Activated CD4-positive, alpha-beta T cell treated with anti-CD3 and anti-CD28 coated beads, Interleukin-2, amount 50 U/mL, for 24 hours (primary cell): ENCODE measurements around the gene PTPRZ1.

Source experiments
- DNase-seq, 2 donors: peaks; one replicate each; pipeline ENCODE4 v3.0.0-alpha.2; 2020; ENCODE audit warnings: low read depth in 1 of 2, low spot score in 1 of 2

The PTPRZ1 gene

DNA sequence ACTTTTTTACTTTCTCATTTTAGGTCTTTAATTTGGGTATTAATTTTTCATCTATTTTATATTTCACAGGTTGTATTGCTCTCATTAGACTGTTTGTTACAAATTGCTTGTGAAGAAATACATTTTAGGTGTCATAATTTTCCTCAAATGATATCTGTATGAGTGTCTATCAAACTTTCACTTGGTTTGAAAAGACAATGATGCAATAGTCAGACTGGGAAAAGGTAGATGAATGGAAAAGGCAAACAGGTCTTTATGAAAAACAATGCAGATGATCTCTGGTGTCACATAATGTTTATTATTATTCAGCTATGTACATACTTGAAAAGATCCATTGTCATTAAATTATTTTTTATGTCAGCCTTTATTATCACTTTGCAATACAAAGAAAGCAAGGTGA lies 80.2 kb downstream of the PTPRZ1 start:
- DNase-seq: no peak

GRCh38 chr7:121953601-121954000 lies 80.6 kb downstream of the PTPRZ1 start:
- DNase-seq: no peak

DNA sequence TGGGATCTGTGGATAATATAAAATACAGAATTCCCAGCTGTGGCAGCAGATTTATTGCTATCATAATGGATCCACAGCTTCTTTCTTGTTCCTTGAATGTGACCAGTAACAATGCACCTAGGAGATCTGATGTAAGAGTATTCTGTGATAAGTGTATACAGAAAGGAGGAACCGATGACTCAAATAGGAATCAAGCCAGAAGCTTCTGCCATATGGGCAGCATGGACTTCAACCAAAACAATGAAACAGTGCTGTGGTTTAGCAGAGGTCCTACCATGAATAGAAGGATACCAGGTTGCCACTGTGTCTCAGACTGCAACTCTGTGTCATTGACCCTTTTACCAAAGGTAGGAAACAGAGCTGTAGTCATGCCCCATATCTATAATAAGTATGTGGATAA lies 81.8 kb downstream of the PTPRZ1 start:
- DNase-seq: no peak

GRCh38 chr7:121957626-121958025 lies 84.7 kb downstream of the PTPRZ1 start:
- DNase-seq: no peak

DNA sequence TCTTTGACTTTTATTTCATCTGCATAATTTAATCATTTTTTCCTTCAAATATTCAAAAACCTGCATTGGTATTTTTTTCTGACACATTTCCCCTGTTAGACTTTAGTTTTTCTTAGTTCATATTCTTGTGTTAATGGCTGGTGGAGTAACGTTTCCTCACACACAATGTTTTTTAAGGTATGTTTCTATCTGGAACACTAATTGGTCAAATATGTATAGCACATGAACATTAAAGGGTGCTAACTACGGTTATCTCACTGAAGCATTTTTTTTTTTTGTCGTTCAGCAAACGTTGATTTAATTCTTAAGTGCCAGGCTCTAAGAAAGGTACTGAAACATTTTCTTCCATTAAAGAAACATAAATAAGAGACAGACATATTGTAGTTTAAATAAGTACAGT lies 87.7 kb downstream of the PTPRZ1 start:
- DNase-seq: no peak

GRCh38 chr7:121961089-121961867 lies 88.3 kb downstream of the PTPRZ1 start:
- no peak for DNase-seq

DNA sequence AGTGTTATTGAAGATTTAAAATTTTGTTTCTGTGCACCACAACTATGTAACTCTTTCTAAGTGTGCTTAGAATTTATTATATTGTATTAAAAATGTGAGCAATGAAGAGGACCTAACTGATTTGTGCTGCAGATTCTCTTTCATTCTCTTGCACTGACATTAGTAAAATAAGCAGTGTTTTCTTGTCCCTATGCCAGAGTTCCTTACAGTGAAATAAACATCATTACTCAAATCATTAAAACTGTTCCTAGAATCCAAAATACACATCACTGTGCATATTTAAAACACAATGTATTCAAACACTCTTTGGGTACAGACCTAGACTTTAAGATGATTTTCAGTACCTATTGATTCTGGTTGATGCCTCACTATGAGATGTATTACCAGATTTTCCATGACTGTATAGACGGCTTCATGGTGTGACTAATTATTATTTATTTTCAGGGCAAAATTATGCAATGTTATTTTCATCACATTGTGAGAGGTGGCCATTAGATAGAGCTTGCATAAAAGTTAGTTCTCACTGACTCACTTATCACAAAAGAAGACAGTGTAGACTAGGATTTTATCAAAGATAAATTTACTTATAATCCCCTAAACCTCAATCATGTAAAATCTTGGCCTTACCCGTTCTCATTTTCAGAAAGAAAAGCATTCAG lies 93.4 kb downstream of the PTPRZ1 start:
- DNase-seq: no peak

DNA sequence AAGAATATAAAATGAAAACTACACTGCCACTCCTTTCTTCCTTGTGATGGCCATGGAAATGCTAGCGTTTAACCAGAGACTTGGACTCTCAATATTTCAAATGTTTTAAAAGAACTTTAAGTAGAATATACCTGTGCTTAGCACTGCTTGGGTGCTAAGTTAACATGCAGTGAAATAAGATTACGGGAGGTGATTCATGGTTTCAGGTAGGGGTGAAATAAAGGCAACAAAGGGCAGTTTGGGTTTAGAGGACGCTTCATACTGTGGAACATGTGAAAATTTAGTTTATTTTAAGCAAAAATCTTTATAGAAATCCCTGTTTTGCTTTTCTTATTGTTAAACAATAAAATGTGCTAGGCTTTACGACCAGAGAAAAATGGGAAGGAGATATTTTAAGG lies 94.0 kb downstream of the PTPRZ1 start:
- no peak for DNase-seq

DNA sequence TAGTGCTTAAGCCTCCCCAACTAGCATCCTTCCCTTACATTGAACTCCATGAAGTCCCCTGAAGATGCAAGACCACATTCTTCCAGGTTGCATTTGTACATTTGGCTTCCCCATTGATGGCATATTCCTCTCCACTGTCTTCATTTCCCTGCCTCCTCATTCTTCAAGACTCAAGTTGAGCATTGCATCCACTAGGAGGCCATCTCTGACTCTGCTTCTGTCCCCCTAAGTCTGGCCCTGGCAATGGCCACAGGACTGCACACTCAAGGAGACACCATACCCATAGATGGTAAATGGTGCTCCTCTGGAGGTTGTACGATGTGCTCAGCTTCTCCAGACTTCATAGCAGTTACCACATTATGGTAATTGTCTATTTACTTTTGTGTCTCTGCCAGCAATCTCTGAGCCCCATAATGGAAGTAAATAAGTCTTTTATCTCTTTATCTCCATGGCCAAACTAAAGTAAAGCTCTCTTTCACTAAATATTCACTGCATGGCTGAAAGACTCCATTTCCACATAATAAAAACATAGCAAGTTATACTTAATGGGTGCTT lies 112.6 kb downstream of the PTPRZ1 start:
- DNase-seq: no peak

DNA sequence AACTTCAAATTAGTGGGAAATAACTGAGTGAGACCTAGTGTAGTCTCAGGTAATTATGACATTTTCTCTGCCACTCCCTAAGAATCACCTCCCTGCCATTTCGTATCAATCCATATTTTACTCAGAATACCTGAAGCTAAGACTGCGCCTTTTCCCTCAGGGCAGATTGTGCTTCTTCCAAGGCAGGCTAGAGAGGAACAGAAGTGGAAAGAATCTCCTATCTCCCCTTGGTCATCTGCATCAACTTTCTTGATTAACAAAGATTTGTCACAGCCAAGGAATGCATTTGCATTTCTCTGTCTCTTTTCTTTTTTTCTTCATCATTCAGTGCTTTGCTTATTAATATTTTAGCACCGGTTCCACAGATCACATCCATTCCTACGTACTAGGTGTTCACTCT lies 119.1 kb downstream of the PTPRZ1 start:
- no peak for DNase-seq

GRCh38 chr7:121994625-121995410 lies 121.9 kb downstream of the PTPRZ1 start:
- peak in 1 of 2 donors; percentile 8 for DNase-seq

- no peak for DNase-seq
Observed at GRCh38 chr7:122006687-122007086, 133.7 kb downstream of the PTPRZ1 start.

DNA sequence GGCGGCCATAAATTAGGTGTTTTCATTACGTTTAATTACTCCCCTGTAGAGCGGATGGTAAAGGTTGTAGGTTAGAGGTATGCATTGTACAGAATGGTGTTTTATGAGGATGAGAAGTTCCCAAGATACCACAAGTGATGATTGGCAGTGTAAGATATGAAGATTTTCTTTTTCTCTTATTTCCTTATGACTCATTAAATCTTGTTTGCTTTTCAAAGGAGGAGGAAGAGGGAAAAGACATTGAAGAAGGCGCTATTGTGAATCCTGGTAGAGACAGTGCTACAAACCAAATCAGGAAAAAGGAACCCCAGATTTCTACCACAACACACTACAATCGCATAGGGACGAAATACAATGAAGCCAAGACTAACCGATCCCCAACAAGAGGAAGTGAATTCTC lies 137.2 kb downstream of the PTPRZ1 start:
- DNase-seq: no peak

- no peak for DNase-seq
Observed at GRCh38 chr7:122013065-122013464, 140.1 kb downstream of the PTPRZ1 start.

GRCh38 chr7:122013630-122014029 lies 140.7 kb downstream of the PTPRZ1 start:
- no peak for DNase-seq

DNA sequence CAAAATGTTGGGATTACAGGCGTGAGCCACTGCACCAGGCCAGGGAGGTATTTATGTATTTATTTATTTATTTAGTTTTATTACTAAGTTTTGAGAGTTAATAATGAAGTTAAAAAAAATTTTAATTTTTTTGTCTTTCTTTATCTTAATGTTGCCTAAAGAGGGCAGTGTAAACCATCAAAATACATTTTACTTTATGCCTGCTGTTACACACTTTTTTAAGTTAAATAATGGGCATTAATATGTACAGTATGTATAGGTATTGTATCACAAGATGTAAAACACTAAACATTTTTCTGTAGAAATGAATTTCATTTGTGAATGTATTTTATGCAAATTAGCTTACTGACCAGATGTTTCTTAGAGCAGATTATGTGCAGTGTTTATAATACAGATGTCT lies 141.7 kb downstream of the PTPRZ1 start:
- no peak for DNase-seq

DNA sequence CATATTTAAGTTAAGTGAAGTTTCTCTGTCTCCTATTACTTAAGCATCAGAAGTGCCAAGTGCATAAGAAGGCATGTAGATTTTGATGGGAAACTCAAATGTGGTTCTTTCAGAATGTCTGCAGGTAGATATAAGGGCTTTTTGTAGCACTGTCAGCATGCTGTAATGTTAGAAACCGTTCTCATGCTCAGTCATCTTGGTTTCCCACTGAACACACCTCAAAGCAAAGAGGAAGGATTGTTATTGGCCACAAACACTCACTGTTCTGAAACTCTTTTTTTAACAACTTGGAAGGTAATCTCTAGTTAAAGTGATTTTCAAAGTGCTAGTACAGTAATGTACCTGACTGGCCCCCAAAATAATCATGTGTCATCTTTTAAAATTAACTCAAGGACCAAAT lies 145.1 kb downstream of the PTPRZ1 start:
- DNase-seq: no peak

- DNase-seq: no peak
Observed at GRCh38 chr7:122027058-122027457, 154.1 kb downstream of the PTPRZ1 start.

- no peak for DNase-seq
Observed at GRCh38 chr7:122033641-122034040, 160.7 kb downstream of the PTPRZ1 start.

DNA sequence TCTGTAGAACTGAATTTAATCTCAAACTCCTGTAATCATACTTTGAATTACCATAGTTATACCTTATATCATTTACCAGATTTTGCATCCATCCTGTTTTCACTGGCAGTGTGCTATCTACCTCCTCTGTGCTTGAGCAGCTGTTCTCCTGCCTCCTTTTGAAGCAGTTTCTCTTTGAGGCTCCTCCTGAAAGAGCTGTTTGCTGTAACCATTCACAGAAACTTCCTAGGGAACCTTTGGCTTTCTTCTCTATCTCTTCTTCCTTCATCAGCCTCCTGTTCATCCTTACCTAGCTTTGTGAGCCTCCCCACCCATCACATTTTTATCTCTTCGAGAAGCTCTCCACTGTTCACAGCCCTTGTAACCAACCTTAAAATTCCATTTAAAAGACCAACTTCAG lies 162.9 kb downstream of the PTPRZ1 start:
- DNase-seq: no peak

GRCh38 chr7:122038134-122038533 lies 165.2 kb downstream of the PTPRZ1 start:
- DNase-seq: no peak

- no peak for DNase-seq
Observed at GRCh38 chr7:122038904-122039303, 165.9 kb downstream of the PTPRZ1 start.
